ENCODE data around the gene WDR45B.

WDR45B gene

DNA sequence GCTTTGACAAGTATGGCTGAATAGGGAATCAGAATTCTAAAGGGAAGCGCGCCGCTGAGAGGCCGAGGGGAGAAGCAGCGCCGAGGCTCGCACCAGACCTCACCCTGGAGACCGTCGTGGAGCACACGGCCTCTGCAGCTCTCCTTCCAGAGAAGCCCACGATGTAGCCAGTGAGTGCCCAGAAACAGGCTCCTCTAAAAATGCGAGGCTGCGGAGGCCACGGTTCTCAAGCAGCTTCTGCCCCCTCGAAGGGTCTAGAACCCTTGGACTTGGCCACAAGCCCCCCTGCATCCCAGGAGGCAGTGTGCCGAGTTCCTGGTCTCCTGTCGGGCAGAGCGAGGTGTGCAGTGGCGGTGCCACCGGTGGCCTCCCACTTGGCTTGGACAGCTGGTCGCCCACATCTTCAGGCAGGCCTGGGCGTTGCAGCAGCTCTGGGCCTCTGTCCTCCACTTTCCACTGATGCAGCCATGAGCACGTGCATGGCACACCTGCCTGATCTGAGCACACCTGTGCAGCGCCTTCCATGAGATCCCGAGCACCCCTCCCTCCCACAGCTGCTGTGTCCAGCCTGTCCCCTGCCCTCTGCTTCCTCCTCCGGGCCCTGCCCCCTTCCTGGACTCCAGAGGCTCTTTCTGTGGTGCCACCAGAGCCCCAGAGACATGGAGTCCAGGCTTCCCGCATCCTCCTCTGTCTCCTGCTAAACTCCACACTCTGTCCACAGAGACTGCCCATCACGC lies 18.9 kb upstream of the WDR45B start:
- TF ChIP-seq TAF1 (IDR thresholded peaks at IDR 0.05; ENCODE audit: low read depth) (no peak), RAD21 (IDR thresholded peaks at IDR 0.05; ENCODE audit: low read depth) (no peak), FOXM1 (IDR thresholded peaks at IDR 0.05; ENCODE audit: borderline replicate concordance, low read depth) (no peak), CEBPB (IDR thresholded peaks at IDR 0.05) (no peak), TCF12 (IDR thresholded peaks at IDR 0.05; ENCODE audit: low read depth) (no peak)
- TF ChIP-seq, protein P1, sequence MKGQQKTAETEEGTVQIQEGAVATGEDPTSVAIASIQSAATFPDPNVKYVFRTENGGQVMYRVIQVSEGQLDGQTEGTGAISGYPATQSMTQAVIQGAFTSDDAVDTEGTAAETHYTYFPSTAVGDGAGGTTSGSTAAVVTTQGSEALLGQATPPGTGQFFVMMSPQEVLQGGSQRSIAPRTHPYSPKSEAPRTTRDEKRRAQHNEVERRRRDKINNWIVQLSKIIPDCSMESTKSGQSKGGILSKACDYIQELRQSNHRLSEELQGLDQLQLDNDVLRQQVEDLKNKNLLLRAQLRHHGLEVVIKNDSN (IDR thresholded peaks at IDR 0.05): no peak
- TF ChIP-seq, protein P2, sequence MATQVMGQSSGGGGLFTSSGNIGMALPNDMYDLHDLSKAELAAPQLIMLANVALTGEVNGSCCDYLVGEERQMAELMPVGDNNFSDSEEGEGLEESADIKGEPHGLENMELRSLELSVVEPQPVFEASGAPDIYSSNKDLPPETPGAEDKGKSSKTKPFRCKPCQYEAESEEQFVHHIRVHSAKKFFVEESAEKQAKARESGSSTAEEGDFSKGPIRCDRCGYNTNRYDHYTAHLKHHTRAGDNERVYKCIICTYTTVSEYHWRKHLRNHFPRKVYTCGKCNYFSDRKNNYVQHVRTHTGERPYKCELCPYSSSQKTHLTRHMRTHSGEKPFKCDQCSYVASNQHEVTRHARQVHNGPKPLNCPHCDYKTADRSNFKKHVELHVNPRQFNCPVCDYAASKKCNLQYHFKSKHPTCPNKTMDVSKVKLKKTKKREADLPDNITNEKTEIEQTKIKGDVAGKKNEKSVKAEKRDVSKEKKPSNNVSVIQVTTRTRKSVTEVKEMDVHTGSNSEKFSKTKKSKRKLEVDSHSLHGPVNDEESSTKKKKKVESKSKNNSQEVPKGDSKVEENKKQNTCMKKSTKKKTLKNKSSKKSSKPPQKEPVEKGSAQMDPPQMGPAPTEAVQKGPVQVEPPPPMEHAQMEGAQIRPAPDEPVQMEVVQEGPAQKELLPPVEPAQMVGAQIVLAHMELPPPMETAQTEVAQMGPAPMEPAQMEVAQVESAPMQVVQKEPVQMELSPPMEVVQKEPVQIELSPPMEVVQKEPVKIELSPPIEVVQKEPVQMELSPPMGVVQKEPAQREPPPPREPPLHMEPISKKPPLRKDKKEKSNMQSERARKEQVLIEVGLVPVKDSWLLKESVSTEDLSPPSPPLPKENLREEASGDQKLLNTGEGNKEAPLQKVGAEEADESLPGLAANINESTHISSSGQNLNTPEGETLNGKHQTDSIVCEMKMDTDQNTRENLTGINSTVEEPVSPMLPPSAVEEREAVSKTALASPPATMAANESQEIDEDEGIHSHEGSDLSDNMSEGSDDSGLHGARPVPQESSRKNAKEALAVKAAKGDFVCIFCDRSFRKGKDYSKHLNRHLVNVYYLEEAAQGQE (IDR thresholded peaks at IDR 0.05; ENCODE audit: low read depth): no peak

DNA sequence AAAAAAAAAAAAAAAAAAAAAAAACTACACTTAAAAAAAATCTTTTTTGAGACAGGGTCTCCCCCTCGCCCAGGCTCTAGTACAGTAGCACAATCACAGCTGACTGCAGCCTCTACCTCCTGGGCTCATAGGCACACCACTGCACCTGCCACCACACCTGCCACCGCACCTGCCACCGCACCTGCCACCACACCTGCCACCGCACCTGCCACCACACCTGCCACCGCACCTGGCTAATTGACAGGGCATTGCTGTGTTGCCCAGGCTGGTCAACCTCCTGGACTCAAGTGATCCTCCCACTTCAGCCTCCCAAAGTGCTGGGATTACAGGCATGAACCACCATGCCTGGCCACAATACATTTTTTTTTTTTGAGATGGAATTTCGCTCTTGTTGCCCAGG lies 17.6 kb upstream of the WDR45B start:
- no peak for TF ChIP-seq ZBTB7A (IDR thresholded peaks at IDR 0.05; ENCODE audit: low read depth)
- TF ChIP-seq TAF1 (IDR thresholded peaks at IDR 0.05; ENCODE audit: low read depth): no peak
- TF ChIP-seq NFIC (IDR thresholded peaks at IDR 0.05): no peak
- TF ChIP-seq RAD21 (IDR thresholded peaks at IDR 0.05; ENCODE audit: low read depth): no peak
- no peak for TF ChIP-seq TCF12 (IDR thresholded peaks at IDR 0.05; ENCODE audit: low read depth)
- no peak for TF ChIP-seq TEAD4 (IDR thresholded peaks at IDR 0.05)
- TF ChIP-seq CEBPB (IDR thresholded peaks at IDR 0.05): no peak
- no peak for TF ChIP-seq CREB1 (IDR thresholded peaks at IDR 0.05; ENCODE audit: low read depth)
- TF ChIP-seq, protein P1 (IDR thresholded peaks at IDR 0.05): no peak
- TF ChIP-seq, protein P2 (IDR thresholded peaks at IDR 0.05; ENCODE audit: low read depth): no peak
- TF ChIP-seq EGR1 (IDR thresholded peaks at IDR 0.05): no peak
- TF ChIP-seq FOXM1 (IDR thresholded peaks at IDR 0.05; ENCODE audit: borderline replicate concordance, low read depth): no peak
- no peak for TF ChIP-seq EP300 (IDR thresholded peaks at IDR 0.05; ENCODE audit: borderline replicate concordance)
- TF ChIP-seq YY1 (IDR thresholded peaks at IDR 0.05; ENCODE audit: low read depth): no peak
- TF ChIP-seq, protein P3, sequence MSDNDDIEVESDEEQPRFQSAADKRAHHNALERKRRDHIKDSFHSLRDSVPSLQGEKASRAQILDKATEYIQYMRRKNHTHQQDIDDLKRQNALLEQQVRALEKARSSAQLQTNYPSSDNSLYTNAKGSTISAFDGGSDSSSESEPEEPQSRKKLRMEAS (IDR thresholded peaks at IDR 0.05): no peak

DNA sequence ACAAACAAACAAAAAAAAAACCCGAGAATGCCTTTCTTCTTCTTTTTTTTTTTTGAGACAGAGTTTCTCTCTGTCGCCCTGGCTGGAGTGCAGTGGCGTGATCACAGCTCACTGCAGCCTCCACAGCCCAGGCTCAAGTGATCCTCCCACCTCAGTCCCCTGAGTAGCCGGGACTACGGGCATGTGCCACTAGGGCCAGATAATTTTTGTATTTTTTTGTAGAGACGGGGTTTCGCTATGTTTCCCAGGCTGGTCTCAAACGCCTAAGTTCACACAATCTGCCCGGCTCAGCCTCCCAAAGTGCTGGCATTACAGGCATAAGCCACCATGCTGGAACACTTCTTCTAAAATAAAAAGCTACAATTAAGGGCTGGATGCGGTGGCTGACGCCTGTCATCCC lies 17.0 kb upstream of the WDR45B start:
- no peak for TF ChIP-seq TAF1 (IDR thresholded peaks at IDR 0.05; ENCODE audit: low read depth)
- no peak for TF ChIP-seq YY1 (IDR thresholded peaks at IDR 0.05; ENCODE audit: low read depth)
- no peak for TF ChIP-seq FOXM1 (IDR thresholded peaks at IDR 0.05; ENCODE audit: borderline replicate concordance, low read depth)
- no peak for TF ChIP-seq EP300 (IDR thresholded peaks at IDR 0.05; ENCODE audit: borderline replicate concordance)
- TF ChIP-seq, protein P3 (IDR thresholded peaks at IDR 0.05): no peak
- TF ChIP-seq CREB1 (IDR thresholded peaks at IDR 0.05; ENCODE audit: low read depth): no peak
- TF ChIP-seq EGR1 (IDR thresholded peaks at IDR 0.05): no peak
- TF ChIP-seq RAD21 (IDR thresholded peaks at IDR 0.05; ENCODE audit: low read depth): no peak
- TF ChIP-seq TCF12 (IDR thresholded peaks at IDR 0.05; ENCODE audit: low read depth): no peak
- no peak for TF ChIP-seq NFIC (IDR thresholded peaks at IDR 0.05)

DNA sequence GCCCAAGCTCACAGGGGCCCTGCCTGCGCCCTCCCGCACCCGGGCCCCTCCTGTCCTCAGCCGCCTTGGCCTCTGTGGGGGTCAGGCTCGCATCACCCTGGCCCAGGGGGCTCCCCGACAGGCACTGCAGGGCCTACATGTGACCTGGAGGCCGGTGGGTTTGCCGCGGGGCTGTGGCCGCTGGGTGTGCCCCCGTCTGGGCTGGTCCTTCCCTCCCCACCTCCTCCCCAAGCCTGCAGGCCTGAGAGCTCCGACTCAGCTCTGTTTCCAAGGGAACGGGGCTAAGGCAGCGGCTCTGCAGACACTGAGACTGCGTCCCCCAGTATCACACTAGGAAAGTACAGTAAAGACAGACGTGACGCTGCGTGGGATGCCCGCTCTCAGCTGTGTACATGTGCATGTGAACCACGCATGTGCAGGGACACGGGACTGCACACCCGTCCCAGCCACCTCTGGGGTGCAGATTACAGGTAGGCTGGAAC lies 16.5 kb upstream of the WDR45B start:
- no peak for TF ChIP-seq TAF1 (IDR thresholded peaks at IDR 0.05; ENCODE audit: low read depth)
- no peak for TF ChIP-seq EGR1 (IDR thresholded peaks at IDR 0.05)

DNA sequence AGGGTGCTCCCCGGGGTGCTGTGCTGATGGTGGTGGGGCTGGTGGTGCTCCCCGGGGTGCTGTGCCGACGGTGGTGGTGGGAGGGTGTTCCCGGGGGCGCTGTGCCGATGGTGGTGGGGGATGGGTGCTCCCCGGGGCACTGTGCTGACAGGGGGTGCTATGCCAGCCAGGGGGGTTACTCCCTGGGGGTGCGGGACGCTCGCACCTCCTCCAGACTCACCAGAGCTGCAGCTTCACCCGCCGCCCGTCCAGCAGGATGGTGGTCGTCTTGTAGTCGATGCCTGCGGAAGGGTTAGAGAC lies 16.0 kb upstream of the WDR45B start:
- TF ChIP-seq TCF12 (IDR thresholded peaks at IDR 0.05; ENCODE audit: low read depth) (no peak), NFIC (IDR thresholded peaks at IDR 0.05) (no peak)
- TF ChIP-seq, protein P1 (IDR thresholded peaks at IDR 0.05): no peak
- TF ChIP-seq, protein P3 (IDR thresholded peaks at IDR 0.05): no peak

Measured in Ishikawa (cell line).